Spinal cord (tissue), 10 donors: ENCODE results near the gene COX5A. TPM values are rescaled to one million over a fixed set of nuclear protein-coding genes. Genes with fewer than 3 reads are reported as not detected.
A peak's percentile ranks its signal among the peaks of the same experiment; 100 is the strongest.

Experiments used
- DNase-seq, 6 donors: peaks; one replicate each; pipeline versions ENCODE4 v3.0.0 to v3.0.0-alpha.2; 2013 to 2015; ENCODE audit warnings: low spot score in 6 of 6, low read depth in 4 of 6
- H3K27ac ChIP-seq: one replicate; pipeline ENCODE4 v1.5.1; 2013; ENCODE audit warnings: low read depth, low read length, control low read depth
- H3K27me3 ChIP-seq: one replicate; pipeline ENCODE4 v1.6.1; 2013; ENCODE audit warnings: low read length; ENCODE audit not compliant: control insufficient read depth, insufficient read depth
- H3K36me3 ChIP-seq: one replicate; pipeline ENCODE4 v1.6.1; 2013; ENCODE audit warnings: low read length; ENCODE audit not compliant: control insufficient read depth, insufficient read depth
- H3K4me1 ChIP-seq: one replicate; pipeline ENCODE4 v1.6.1; 2013; ENCODE audit warnings: low read length; ENCODE audit not compliant: control insufficient read depth, insufficient read depth
- H3K4me3 ChIP-seq: one replicate; pipeline ENCODE4 v1.5.1; 2013; ENCODE audit warnings: low read depth, low read length, control low read depth
- H3K9me3 ChIP-seq: one replicate; pipeline ENCODE4 v1.6.1; 2013; ENCODE audit warnings: low read length; ENCODE audit not compliant: control insufficient read depth, insufficient read depth
- WGBS: methylation state at CpG from one replicate; pipeline ENCODE4 v1.1.5; 2013; ENCODE audit warnings: missing lambda C conversion rate; ENCODE audit not compliant: insufficient coverage; 5-methylcytosine and 5-hydroxymethylcytosine counted together
- long read RNA-seq, 4 donors: transcript quantifications; one replicate each; lab custom pipeline, GENCODE V29; 2026
- polyA plus RNA-seq, 2 donors: library from polyadenylated mRNA; unstranded; fragments of 120-200 nt; gene quantifications; one replicate each; pipeline ENCODE4 v1.2.1, GENCODE V29; 2013; ENCODE audit not compliant: insufficient read length in 2 of 2
- total RNA-seq, 2 donors: library from RNA; depleted of rRNA in 1 of 2; stranded (reverse); fragments of 120-200 nt in 1 of 2; fragments of >200 nt in 1 of 2; gene quantifications; one replicate each; pipeline versions ENCODE4 v1.2.3 to v1.2.4, GENCODE V29; 2013 to 2014
- donor health status: healthy.

COX5A gene
- total RNA-seq (100 to 1,000 TPM in 1 of 2 donors, 10 to 100 TPM in 1; 58.1 to 107 TPM), polyA plus RNA-seq (100 to 1,000 TPM; 343 to 354 TPM)
- long read RNA-seq, donor 1, transcript COX5A-204 (4 exons, 579 nt): minor isoform, 5 of 312 reads
- long read RNA-seq, donor 1, transcript COX5A-201 (5 exons, 1,268 nt): major isoform, 218 of 312 reads
- long read RNA-seq, donor 1, partial matches to known transcripts: 68 of 312 reads
- long read RNA-seq, donor 1, other reads (novel, unspliced or antisense): 19 of 312 reads
- long read RNA-seq, donor 2, transcript COX5A-201 (5 exons, 1,268 nt): major isoform, 105 of 133 reads
- long read RNA-seq, donor 2, partial matches to known transcripts: 26 of 133 reads
- long read RNA-seq, donor 2, other reads (novel, unspliced or antisense): 0 of 133 reads
- long read RNA-seq, donor 3, transcript COX5A-201 (5 exons, 1,268 nt): major isoform, 127 of 197 reads
- long read RNA-seq, donor 3, partial matches to known transcripts: 56 of 197 reads
- long read RNA-seq, donor 3, other reads (novel, unspliced or antisense): 6 of 197 reads
- long read RNA-seq, donor 4, transcript COX5A-201 (5 exons, 1,268 nt): major isoform, 110 of 153 reads
- long read RNA-seq, donor 4, partial matches to known transcripts: 41 of 153 reads
- long read RNA-seq, donor 4, other reads (novel, unspliced or antisense): 0 of 153 reads

DNA sequence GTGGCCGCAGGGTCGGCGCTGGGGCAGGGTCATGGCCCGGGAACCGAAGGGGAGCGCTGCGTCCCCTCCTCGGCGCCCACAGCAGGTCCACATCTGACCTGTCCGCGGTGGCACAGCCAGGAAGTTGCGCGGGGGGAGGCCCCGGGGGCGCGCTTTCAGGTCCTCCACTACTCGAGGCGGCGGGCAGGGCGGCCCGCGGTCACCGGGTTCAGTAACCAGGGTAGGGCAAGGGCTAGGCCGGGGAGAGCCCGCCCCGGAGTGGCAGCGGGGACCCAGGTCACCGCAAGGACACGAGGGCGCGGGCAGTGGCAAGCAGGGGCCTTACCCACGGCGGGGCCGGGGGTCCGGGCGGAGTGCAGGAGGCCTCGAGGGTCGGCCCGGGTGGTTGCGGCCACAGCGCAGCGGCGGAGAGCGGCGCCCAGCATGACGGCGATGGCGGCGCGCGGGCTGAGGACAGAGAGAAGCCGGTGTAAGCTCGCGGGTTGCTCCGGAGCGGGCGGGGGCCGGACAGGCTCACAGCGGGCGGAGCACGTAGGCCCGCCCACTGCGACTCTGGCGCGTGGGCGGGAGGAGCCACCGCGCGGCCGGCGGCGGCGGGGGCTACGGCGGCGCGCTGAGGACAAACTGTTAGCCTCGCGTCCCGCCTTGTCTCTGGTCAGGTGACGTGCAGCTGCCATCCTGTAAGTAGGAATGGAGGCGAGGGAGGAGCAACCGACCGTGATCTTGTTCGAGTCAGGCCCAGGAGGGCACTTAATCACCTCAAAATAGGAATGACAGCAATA, at the start of gene COX5A:
TSS of gene COX5A (minus strand) at position 484 of the 782 bp plus-strand sequence. CDS start at position 425, 59 bp downstream.
- Histone ChIP-seq H3K9me3 (no peaks in the 10 kb centered on the region), H3K27ac (peak within 1 kb of the TSS; percentile 81), H3K4me1 (peaks cover 11% of the 10 kb centered on the region), H3K27me3 (no peaks in the 10 kb centered on the region), H3K4me3 (peak within 1 kb of the TSS; percentile 81), H3K36me3 (peaks cover 2% of the 10 kb centered on the region)
- peak; percentile 83 to 99 (median 94) for DNase-seq
- WGBS: under 1% methylated on average over 80 of the region's 85 CpGs

DNA sequence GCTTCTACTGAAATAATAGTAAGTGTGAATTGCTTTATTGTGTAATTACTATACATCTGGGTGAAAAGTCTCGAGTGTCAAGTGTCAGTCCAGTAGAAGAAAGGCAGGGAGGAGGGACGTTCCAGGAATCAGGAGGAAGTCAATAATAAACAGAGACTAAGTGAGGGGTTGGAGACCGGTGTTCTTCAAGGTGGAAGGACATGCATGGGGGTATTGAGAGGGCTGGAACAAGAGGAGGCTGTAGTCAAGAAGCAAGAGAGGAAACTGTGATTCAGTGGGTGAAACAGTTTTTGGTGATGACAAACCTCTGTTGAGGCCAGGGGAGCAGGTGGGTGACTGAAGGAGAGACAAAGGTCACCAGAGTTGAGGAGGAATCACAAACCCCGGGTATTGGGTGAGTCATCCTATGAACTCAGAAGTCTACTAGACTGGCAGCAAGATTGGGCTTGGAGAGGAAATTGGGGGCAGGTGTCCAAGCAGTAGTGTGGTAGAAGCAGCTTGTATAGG, 45.9 kb upstream of the COX5A start:
- Histone ChIP-seq H3K4me1 (peaks cover 5% of the 10 kb centered on the region), H3K9me3 (no peaks in the 10 kb centered on the region), H3K36me3 (no peaks in the 10 kb centered on the region), H3K4me3 (no peak overlapping the region), H3K27me3 (no peaks in the 10 kb centered on the region), H3K27ac (no peak overlapping the region)
- no peak for DNase-seq
- 34% methylated on average over 4 of the region's 4 CpGs for WGBS

DNA sequence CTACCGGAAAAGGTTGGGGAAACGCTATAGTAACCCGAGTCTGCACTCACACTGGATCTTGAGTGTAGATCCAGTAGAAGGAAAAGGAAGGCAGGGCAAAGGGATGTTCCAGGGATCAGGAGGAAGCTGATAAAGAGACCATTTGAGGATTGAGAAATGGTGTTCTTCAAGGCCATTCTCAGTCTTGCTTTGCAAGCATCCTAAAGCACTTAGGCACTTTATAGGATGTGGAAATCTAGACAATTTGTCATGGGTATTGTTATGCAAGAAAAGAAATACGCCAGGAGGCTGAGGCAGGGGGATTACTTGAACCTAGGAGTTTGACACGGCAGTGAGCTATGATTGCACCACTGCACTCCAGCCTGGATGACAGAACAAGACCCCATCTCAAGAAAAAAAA, 44.3 kb upstream of the COX5A start:
- no peak overlapping the region for H3K4me3 ChIP-seq
- 89% methylated on average over 3 of the region's 5 CpGs for WGBS
- no peaks in the 10 kb centered on the region for H3K27me3 ChIP-seq
- H3K27ac ChIP-seq: no peak overlapping the region
- H3K4me1 ChIP-seq: peaks cover 5% of the 10 kb centered on the region
- H3K36me3 ChIP-seq: no peaks in the 10 kb centered on the region
- H3K9me3 ChIP-seq: no peaks in the 10 kb centered on the region
- DNase-seq: no peak

DNA sequence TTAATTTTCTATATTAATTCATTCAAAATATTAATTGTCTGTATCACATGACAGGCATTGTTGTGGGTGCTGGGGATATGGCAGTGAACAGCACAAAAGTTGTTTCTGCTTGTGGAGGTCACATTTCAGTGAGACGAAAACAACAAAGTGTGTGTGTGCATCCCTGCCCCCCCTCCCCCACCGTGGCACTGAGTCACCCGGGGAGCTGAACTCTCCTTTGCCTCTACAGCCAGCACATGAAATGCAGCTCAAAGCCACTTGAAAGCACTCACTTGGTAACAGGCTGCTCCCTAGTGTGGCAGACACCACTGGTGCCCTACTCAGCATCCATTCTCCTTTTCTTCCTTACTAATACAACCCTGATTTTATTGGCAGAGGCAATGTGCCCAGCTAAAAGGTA, 40.6 kb upstream of the COX5A start:
- Histone ChIP-seq H3K4me1 (peaks cover 5% of the 10 kb centered on the region), H3K9me3 (no peaks in the 10 kb centered on the region), H3K36me3 (no peaks in the 10 kb centered on the region), H3K27ac (no peak overlapping the region), H3K4me3 (no peak overlapping the region), H3K27me3 (no peaks in the 10 kb centered on the region)
- no peak for DNase-seq
- WGBS: 16% methylated on average over 3 of the region's 3 CpGs

DNA sequence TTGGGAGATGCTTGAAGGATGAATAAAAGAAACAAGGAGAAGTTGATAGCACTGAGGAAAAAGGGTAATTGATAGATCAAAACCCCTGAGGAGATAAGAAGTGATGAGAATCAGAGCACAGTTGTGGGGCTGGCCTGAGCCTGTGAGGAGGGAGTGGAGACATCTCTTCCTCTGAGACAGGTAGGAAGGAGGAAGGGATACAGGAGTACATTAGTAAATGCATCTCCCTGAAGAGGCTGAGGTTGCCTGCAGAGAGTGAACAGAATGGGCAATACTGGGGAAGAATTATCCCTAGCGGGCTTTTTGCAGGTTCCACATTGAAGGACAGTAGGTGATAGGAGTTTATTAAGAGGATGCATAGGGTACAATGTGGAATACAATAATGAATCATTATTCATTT, 40.2 kb upstream of the COX5A start:
- no peak overlapping the region for H3K27ac ChIP-seq
- H3K9me3 ChIP-seq: no peaks in the 10 kb centered on the region

DNA sequence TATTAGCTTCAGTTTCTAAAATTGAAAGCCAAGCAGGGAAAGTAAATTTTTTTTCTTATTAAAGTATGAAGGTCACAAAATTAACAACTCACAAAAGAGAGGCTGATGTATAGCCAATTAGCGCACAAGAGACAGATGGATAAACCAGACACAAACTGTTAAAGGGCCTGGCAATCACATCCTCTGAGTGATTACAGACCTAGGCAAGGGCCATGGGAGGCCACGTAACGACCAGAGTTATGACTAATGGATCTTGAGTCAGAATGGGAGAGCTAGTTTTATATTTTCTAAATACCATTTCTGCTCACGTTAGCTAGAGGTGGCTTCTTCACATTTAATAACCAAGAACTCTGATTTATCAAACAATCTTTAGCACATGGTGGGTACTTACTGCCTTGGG, 39.7 kb upstream of the COX5A start:
- WGBS: 100% methylated on average over 1 of the region's 4 CpGs
- H3K9me3 ChIP-seq: no peaks in the 10 kb centered on the region
- H3K27ac ChIP-seq: no peak overlapping the region

More for the DNA sequence above, 40.2 kb upstream of the COX5A start:
- Histone ChIP-seq H3K27me3 (no peaks in the 10 kb centered on the region), H3K4me3 (no peak overlapping the region), H3K36me3 (no peaks in the 10 kb centered on the region), H3K4me1 (peaks cover 5% of the 10 kb centered on the region)
- 100% methylated on average over 1 of the region's 1 CpG for WGBS
- DNase-seq: no peak

DNA sequence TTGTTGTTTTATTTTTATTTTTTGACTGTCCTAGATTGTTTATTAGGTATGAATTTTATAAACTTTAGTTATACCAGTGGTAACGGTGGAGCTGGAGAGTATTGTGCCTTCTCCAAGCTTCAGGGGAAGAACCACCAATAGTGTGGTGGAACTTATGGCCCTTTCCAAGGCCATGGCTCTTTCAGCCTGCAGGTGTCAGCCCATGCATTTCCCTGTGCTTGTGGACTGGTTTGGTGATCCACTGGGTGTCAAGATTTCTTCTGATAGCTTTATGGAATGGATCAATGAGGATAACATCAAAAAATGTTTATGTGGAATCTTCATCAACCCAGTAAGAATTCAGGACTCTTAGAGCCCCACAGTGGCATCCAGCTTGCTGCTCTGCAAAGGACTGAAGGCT, 38.3 kb upstream of the COX5A start:
- H3K27ac ChIP-seq: no peak overlapping the region
- no peak overlapping the region for H3K4me3 ChIP-seq
- no peaks in the 10 kb centered on the region for H3K27me3 ChIP-seq
- H3K36me3 ChIP-seq: no peaks in the 10 kb centered on the region
- peaks cover 5% of the 10 kb centered on the region for H3K4me1 ChIP-seq
- WGBS: no CpG with 5 or more reads among the region's 1 CpG
- DNase-seq: no peak
- H3K9me3 ChIP-seq: no peaks in the 10 kb centered on the region

More for the DNA sequence above, 39.7 kb upstream of the COX5A start:
- no peaks in the 10 kb centered on the region for H3K36me3 ChIP-seq
- DNase-seq: no peak
- H3K4me3 ChIP-seq: no peak overlapping the region
- peaks cover 5% of the 10 kb centered on the region for H3K4me1 ChIP-seq
- H3K27me3 ChIP-seq: no peaks in the 10 kb centered on the region

DNA sequence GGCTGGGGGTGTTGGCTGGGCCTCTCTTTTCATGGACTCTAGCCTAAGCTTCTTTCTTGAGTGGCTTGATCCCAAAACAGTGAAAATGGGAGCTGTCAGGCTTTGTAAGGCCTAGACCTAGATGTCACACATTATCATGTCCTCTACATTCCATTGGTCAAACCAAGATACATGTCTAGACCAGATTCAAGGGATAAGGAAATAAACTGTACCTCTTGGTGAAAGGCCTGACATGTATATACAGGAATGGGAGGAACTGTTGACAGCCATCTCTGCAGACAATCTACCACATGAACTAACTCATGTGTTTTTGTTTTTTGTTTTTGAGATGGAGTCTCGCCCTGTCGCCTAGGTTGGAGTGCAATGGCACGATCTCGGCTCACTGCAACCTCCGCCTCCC, 29.8 kb upstream of the COX5A start:
- H3K4me3 ChIP-seq: no peak overlapping the region
- no peak for DNase-seq
- H3K27ac ChIP-seq: no peak overlapping the region
- WGBS: no CpG with 5 or more reads among the region's 5 CpGs
- H3K4me1 ChIP-seq: peaks cover 3% of the 10 kb centered on the region
- H3K9me3 ChIP-seq: no peaks in the 10 kb centered on the region
- H3K36me3 ChIP-seq: no peaks in the 10 kb centered on the region
- H3K27me3 ChIP-seq: no peaks in the 10 kb centered on the region

DNA sequence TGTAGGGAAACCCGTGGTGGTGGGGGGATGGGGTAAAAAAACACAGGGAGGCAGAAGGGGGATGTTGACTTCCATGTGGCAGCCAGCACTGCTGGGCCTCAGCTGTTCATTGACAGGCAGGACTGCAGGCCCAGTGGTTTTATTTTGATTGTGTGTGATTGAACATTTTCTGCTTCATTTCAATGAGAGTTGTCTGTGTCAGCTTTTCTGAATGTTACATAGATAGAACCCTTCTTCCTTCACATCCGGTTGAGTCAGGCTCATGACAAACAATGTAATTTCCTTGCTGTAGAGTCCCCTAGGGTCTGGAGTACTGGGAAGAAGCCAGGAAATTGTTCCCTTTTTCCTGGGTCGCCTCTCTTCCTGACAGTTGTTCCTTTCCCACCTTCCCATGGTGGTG, 26.9 kb upstream of the COX5A start:
- no peaks in the 10 kb centered on the region for H3K9me3 ChIP-seq
- WGBS: 0% methylated on average over 1 of the region's 3 CpGs
- H3K4me1 ChIP-seq: peaks cover 3% of the 10 kb centered on the region
- H3K27me3 ChIP-seq: peaks cover 2% of the 10 kb centered on the region
- H3K27ac ChIP-seq: no peak overlapping the region
- H3K4me3 ChIP-seq: no peak overlapping the region
- H3K36me3 ChIP-seq: no peaks in the 10 kb centered on the region
- DNase-seq: no peak
